Thyroid gland (tissue), 4 donors: Measurements from ENCODE around the gene TSPAN5. TPM values are rescaled to one million over a fixed set of nuclear protein-coding genes. Genes with fewer than 3 reads are reported as not detected.

Source experiments
- DNase-seq, 2 donors: peaks; one replicate each; pipeline ENCODE4 v3.0.0-alpha.2; 2019
- H3K27ac ChIP-seq, 3 donors: fragments of 200-600 bp; sonication (generic); 1 replicate in 2 of 3; 2 replicates in 1 of 3; pipeline ENCODE4 v1.5.1; 2016 to 2019; ENCODE audit warnings: mild to moderate bottlenecking in 1 of 3, moderate library complexity in 1 of 3
- H3K27me3 ChIP-seq: fragments of 200-600 bp; sonication (generic); one replicate; pipeline ENCODE4 v1.5.1; 2019
- H3K36me3 ChIP-seq, 2 donors: fragments of 200-600 bp; sonication (generic); one replicate each; pipeline ENCODE4 v1.5.1; 2016 to 2019
- H3K4me1 ChIP-seq, 2 donors: fragments of 200-600 bp; sonication (generic); one replicate each; pipeline ENCODE4 v1.5.1; 2017 to 2019
- H3K4me3 ChIP-seq, 3 donors: fragments of 200-600 bp; sonication (generic); replicated peaks in 1 of 3; 1 replicate in 2 of 3; 2 replicates in 1 of 3; pipeline ENCODE4 v1.5.1; 2016; ENCODE audit warnings: mild to moderate bottlenecking in 1 of 3
- H3K9me3 ChIP-seq: fragments of 200-600 bp; sonication (generic); one replicate; pipeline ENCODE4 v1.5.1; 2017
- CTCF ChIP-seq, 6 experiments: fragments of 200-600 bp in 3 of 6; fragments of 450-650 bp in 3 of 6; sonication (generic) in 3 of 6; IDR thresholded peaks; one replicate each; pipeline ENCODE4 v1.5.1; 2016 to 2019; ENCODE audit warnings: antibody characterized with exemption in 6 of 6, mild to moderate bottlenecking in 2 of 6, inconsistent platforms in 1 of 6, moderate library complexity in 1 of 6
- POLR2A ChIP-seq, 2 donors: fragments of 450-650 bp; IDR thresholded peaks; one replicate each; pipeline ENCODE4 v1.6.1; 2017; ENCODE audit warnings: antibody characterized with exemption in 2 of 2, mild to moderate bottlenecking in 2 of 2, moderate library complexity in 1 of 2
- WGBS, 2 donors: methylation state at CpG; one replicate each; pipeline ENCODE4 v1.1.5; 2017; 5-methylcytosine and 5-hydroxymethylcytosine counted together
- intact Hi-C: fragments of 100-400 bp; cut with DNase I; formaldehyde crosslinking; loops from one replicate; pipeline ENCODE4 v1.15.1; 2023
- total RNA-seq, 4 donors: library from RNA; depleted of rRNA; stranded (reverse); fragments of >200 nt; gene quantifications; one replicate each; pipeline ENCODE4 v1.2.3, GENCODE V29; 2016

TSPAN5 gene
- total RNA-seq, 4 donors from 2014 or later, result 26.4 to 48.0 (median 29.1) TPM

DNA sequence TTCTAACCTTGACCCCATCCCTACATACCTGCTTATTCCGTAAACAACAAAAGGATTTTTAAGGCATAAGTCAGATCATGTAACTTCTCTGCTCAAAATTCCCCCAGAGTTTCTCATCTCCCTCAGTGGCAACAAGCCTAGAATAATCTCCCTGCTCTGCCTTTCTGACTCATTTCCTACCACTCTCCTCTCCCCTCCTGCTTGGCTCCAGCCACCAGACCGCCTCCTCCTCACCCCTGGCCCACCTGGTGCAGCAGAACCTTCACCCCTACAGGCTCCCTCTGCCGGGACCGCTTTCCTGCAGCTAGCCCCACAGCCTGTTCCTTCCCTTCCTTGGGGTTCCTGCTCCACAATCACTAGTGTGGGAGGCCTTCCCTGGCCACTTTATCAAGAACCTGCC, 32.1 kb downstream of the TSPAN5 start:
- intact Hi-C loops, result no loop called here
- H3K27me3 ChIP-seq, result no peaks in the 10 kb centered on the region
- peak; percentile 13 to 15 for DNase-seq
- 74 to 82% methylated on average over 4 of the region's 4 CpGs for WGBS, 2 donors
- H3K9me3 ChIP-seq, result no peaks in the 10 kb centered on the region
- no peaks in the 10 kb centered on the region for H3K36me3 ChIP-seq
- no peak for TF ChIP-seq POLR2A (IDR thresholded peaks at IDR 0.05)
- TF ChIP-seq CTCF (IDR thresholded peaks at IDR 0.05), result no peak
- H3K4me1 ChIP-seq, result peaks cover 36 to 49% of the 10 kb centered on the region in 2 donors
- H3K4me3 ChIP-seq, result no peak overlapping the region
- peak overlapping the region in 2 of 3 donors; percentile 61 to 64 for H3K27ac ChIP-seq

DNA sequence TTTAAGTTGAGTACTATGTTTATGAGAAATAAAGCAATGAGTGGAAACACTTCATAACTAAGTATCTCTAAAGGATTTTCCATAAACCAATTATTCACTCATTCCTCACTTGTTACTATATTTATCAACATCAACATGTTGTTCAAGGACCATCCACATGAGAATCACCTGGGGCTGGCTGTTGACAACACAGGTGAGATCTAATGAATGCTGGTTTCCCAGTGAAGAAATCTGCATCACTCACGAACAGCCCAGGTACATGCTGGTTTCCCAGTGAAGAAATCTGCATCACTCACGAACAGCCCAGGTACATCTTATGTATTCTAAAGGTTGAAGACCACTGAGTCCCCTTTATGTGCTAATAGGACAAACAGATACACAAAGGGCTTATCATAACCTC, 32.5 kb downstream of the TSPAN5 start:
- 91% methylated on average over 2 of the region's 2 CpGs for WGBS, 2 donors
- H3K27ac ChIP-seq, result peak overlapping the region in 2 of 3 donors; percentile 61 to 64

DNA sequence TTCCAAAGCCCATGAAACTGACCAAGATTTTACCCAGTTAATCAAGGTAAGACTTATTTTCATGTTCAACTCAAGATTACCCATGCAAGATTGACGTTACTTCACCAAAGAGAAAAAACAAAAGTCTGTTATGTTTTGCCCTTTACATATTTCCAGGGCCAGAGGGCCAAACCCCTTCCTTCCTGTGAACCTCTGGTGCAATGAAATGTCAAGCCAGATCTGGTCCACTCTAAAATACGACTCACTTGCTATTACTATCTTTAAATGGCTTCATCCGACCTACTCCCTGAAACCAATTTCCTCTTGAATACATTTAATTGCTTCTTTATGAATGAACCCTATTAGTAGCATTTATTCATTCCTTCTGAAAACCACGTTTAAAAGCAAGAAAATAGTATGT, 33.0 kb downstream of the TSPAN5 start:
- 72 to 89% methylated on average over 4 of the region's 4 CpGs for WGBS, 2 donors
- no peak for DNase-seq
- TF ChIP-seq CTCF (IDR thresholded peaks at IDR 0.05) (no peak), POLR2A (IDR thresholded peaks at IDR 0.05) (no peak)
- Histone ChIP-seq H3K4me3 (no peak overlapping the region), H3K27me3 (no peaks in the 10 kb centered on the region), H3K27ac (peak overlapping the region in 1 of 3 donors; percentile 64), H3K9me3 (no peaks in the 10 kb centered on the region), H3K36me3 (no peaks in the 10 kb centered on the region), H3K4me1 (peaks cover 28 to 39% of the 10 kb centered on the region in 2 donors)
- intact Hi-C loops, result no loop called here

More for the DNA sequence above, 32.5 kb downstream of the TSPAN5 start:
- Histone ChIP-seq H3K36me3 (no peaks in the 10 kb centered on the region), H3K27me3 (no peaks in the 10 kb centered on the region), H3K4me3 (no peak overlapping the region), H3K4me1 (peaks cover 33 to 45% of the 10 kb centered on the region in 2 donors), H3K9me3 (no peaks in the 10 kb centered on the region)
- intact Hi-C loops, result no loop called here
- DNase-seq, result no peak
- TF ChIP-seq CTCF (IDR thresholded peaks at IDR 0.05) (no peak), POLR2A (IDR thresholded peaks at IDR 0.05) (no peak)

- Histone ChIP-seq H3K27ac (no peak overlapping the region), H3K9me3 (no peaks in the 10 kb centered on the region), H3K27me3 (no peaks in the 10 kb centered on the region), H3K4me1 (peaks cover 28 to 38% of the 10 kb centered on the region in 2 donors), H3K4me3 (no peak overlapping the region), H3K36me3 (no peaks in the 10 kb centered on the region)
- TF ChIP-seq POLR2A (IDR thresholded peaks at IDR 0.05) (no peak), CTCF (IDR thresholded peaks at IDR 0.05) (no peak)
- no peak for DNase-seq
- 92 to 96% methylated on average over 4 of the region's 4 CpGs for WGBS, 2 donors
- intact Hi-C loops, result no loop called here
Observed at GRCh38 chr4:98624642-98625041, 33.8 kb downstream of the TSPAN5 start.

GRCh38 chr4:98624144-98624543, 34.3 kb downstream of the TSPAN5 start:
- DNase-seq, result no peak
- TF ChIP-seq CTCF (IDR thresholded peaks at IDR 0.05), result no peak
- TF ChIP-seq POLR2A (IDR thresholded peaks at IDR 0.05), result no peak
- H3K4me1 ChIP-seq, result peaks cover 28 to 38% of the 10 kb centered on the region in 2 donors
- intact Hi-C loops, result no loop called here
- no peaks in the 10 kb centered on the region for H3K9me3 ChIP-seq
- no peak overlapping the region for H3K4me3 ChIP-seq
- H3K27ac ChIP-seq, result no peak overlapping the region
- no peaks in the 10 kb centered on the region for H3K36me3 ChIP-seq
- 87 to 92% methylated on average over 2 of the region's 2 CpGs for WGBS, 2 donors
- no peaks in the 10 kb centered on the region for H3K27me3 ChIP-seq
